Germinal center (tissue), 1 donor: Measurements from ENCODE around the gene DDAH1.

Experiments used
- DNase-seq: peaks from one replicate; pipeline ENCODE4 v3.0.0; 2012; ENCODE audit warnings: mixed read lengths, low spot score

DDAH1 gene

DNA sequence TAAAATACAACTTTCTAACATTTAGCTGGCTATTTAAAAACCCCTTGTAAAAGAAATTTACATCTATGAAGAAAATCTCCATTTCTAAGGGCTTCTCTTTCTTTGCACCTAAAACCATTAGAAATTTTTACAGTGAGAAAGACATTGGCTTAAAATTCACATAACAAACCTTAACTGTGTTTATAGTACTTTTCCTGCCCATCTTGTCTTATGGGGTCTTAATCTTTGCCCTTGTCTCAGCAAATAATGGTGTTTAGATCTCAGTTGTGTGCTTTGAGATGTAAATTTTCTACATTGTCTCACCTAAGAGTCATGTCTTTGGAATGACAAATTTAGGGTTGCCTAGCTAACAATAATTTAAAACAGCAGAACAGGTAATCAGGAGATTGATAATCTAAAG lies 71.5 kb downstream of the DDAH1 start:
- no peak for DNase-seq

DNA sequence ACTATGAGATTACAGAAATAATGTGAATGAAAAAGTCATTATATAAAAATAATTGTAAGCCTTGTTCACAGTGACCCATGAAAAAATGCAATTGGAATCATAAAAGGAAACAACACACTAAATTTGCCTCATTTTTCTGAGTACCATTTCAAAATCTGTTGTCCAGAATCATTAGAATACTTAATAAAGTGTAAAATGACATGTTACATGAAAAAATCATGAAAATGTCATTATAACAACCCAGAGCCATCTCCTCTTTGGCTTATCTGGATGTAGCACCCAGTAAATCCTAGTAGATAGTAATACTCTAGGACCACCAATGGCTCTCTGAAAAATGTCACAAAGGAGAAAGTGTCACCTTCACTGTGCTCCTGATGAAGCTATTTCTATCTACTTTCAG lies 76.5 kb downstream of the DDAH1 start:
- DNase-seq, result no peak

DNA sequence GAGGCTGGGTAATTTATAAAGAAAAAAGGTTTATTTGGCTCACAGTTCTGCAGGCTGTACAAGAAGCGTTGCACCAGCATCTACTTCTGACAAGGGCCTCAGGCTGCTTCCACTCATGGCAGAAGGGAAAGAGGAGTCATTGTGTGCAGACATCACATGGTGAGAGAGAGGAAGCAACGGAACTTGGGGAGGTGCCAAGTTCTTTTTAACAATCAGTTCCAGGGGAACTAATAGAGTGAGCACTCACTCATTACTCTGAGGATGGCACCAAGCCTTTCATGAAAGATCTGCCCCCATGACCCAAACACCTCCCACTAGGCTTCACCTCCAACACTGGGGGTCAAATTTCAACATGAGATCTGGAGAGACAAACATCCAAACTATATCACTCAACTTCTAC lies 77.2 kb downstream of the DDAH1 start:
- DNase-seq, result no peak

DNA sequence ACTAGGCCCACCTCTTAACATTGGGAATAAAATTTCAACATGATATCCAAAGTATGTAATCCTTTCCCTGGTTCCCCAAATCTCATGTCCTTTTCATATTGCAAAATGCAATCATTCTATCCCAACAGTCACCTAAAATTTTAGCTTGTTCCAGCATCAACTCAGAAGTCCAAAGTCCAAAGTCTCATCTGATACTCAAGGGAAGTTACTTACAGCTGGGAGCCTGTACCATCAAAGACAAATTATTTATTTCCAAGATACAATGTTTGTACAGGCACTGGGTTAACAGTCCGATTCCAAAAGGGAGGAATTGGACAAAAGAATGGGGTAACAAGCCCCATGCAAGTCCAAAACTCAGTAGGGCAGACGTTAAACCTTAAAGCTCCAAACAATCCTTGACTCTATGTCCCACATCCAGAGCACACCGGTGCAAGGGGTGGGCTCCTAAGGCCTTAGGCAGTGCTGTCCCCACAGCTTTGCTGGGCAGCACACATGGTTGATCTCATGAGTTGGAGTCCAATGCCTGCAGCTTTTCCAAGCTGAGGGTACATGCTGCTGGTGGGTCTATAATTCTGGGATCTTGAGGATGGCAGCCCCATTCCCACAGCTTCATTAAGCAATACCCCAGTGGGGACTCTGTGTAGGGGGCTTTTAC lies 78.8 kb downstream of the DDAH1 start:
- no peak for DNase-seq

DNA sequence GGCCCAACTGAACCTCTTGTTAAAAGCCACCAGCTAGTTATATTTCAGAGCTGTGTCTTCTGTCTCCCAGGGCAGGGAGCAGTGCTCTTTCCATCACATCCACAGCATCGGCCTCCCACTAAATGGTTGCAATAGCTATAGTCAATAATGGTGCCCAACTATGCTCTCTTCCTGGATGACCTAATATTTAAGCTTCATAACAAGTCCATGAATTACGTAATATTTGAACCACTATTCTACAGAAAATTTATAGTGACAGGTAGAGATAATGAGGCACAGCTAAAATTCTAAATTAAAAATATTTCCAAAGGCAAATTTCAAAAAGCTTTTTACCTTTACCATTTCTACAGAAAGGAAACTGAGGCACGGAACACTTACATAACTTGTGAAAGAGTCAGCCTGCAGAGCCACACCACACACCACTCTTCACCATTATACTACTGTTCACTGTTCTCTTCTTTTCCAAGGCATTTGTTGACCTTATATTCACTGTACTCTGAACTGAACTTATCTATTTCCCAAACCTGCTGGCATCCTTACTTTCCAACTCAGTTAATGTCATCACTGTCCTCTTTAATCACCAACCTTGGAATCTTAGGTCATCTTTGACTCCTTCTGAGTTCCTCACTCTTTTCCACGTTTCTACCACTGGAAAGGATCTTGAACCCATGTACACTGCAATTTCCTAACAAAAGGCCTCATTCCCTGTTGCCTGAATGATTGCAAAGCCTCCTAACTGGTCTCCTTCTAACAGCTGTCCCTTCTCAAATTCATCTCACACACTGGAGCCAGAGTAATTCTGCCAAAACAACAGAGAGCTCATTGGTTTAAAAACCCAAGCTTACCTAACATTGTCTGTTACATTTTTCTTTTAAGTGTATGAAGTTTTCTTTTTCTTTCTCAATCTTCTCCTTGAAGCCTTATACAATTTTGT lies 85.5 kb downstream of the DDAH1 start:
- no peak for DNase-seq

DNA sequence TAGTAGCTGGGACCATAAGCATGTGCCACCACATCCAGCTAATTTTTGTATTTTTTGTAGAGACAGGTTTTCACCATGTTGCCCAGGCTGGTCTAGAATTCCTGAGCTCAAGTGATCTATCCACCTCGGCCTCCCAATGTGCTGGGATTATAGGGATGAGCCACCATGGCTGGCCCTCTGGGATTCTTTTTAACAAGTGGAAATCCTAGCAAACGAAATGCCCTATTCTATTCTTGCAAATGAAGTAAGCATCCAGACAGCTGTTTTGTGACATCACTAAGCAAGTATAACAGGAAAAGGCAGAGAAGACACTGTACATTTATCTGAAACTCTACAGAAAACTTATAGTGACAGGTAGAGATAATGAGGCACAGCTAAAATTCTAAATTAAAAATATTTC lies 86.4 kb downstream of the DDAH1 start:
- DNase-seq, result no peak

DNA sequence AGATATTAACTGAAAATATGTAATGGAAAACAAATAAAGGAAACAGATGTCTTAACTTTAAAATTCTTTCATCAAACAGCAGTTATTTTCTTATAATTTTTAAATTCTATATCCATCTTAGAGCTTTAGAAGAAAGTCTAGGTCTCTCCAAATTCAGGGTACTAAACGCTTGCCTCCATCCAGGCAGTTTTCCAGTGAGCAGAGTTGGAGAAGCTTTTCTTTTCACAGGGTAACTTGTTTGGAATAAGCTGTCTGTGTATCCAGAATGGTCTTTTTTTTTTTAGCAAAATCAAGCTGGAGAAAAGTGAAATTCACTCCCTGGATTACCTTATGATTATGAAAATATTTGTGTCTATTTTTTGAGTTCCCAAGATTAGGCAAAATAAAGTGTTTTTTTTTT lies 88.6 kb downstream of the DDAH1 start:
- no peak for DNase-seq

DNA sequence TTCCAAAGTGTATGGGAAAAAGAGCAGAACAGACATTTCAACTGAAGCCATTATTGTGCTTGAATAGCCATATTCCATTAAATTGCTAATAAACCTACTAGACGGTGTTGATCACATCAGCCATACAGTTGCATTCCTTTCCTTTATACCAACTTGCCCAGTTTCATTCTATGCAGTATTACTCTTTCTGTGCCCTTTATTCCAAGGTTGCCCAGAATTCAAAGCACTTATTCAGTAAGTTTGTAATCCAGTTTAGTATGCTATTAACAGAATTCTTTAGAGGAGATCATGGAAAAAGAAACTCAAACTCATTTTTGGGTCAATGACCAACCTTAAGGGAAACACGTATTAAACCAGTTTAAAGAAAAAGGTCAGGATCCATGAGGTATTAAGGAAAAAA lies 89.5 kb downstream of the DDAH1 start:
- no peak for DNase-seq

DNA sequence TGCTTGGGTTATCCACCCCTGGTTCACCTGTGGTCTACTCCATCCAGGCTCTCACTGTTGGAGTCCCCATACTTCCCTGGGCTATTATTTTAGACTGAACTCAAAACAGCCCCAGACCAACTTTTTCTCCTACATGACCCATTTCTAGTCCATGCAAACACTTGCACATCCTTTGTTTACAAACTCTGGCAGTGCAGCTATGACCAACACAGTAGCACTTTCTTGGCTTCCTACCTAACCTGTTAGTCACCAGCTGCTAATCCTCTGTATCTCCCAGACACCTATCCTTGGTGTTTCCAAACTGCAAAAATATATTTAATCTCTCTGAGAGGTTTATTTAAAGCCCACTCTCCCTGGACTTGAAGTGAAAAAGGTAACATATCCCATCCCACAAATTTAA lies 90.8 kb downstream of the DDAH1 start:
- no peak for DNase-seq

DNA sequence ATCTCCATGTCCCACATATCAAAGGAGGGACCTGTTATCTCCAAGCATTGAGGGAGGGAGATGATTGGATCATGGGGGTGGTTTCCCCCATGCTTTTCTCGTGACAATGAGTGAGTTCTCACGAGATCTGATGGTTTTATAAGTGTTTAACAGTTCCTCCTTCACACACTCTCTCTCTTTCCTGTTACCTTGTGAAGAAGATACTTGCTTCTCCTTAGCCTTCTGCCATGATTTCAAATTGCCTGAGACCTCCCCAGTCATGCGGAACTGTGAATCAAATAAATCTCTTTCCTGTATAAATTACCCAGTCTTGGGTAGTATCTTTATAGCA lies 91.6 kb downstream of the DDAH1 start:
- DNase-seq, result no peak

DNA sequence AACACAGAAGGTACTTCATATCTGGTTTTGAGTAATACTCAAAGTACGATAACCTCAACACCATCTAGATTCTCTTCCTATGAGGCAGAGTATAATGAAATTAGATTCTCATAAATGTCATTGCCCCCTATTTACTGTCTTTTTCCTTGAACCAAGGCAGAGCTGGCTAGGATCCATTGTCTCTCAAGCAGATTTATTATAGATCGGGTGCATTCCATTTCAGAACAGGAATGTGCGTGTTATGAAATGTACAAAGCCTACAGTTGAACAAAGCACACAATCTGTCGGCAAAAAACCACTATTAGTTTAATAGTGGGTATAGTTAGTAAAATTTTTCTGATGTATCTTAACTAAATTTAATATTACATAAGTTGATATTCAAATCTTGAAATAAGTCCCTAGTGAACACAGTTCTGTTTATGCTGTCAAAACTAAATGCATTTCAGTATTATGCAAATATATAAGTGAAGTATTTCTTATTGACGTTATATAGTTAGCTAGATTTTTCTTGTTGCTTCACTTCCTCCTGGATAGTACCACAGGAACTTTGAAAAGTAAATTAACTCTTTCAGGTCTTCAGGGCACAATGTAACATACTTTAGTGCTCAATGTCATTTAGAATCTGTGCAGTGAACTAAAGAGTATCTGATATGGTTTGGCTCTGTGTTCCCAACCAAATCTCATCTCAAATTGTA lies 92.1 kb downstream of the DDAH1 start:
- DNase-seq, result no peak

DNA sequence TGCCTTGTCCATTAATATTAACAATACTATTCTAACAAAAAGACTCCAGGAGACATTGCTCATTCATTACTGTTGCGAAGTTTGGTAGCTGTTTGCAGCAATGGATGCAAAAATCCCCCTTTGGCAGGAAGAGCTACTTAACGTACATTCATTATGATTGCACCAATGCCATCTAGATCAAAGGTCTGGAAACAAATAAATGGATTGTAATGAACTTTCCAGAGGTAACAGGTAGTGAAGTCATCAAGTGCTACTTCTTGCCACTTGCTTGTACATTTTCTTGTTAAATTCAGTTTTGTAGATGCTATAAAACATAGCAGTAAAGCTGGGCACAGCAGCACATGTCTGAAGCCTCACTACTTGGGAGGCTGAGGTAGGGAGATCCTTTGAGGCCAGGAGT lies 93.9 kb downstream of the DDAH1 start:
- no peak for DNase-seq

DNA sequence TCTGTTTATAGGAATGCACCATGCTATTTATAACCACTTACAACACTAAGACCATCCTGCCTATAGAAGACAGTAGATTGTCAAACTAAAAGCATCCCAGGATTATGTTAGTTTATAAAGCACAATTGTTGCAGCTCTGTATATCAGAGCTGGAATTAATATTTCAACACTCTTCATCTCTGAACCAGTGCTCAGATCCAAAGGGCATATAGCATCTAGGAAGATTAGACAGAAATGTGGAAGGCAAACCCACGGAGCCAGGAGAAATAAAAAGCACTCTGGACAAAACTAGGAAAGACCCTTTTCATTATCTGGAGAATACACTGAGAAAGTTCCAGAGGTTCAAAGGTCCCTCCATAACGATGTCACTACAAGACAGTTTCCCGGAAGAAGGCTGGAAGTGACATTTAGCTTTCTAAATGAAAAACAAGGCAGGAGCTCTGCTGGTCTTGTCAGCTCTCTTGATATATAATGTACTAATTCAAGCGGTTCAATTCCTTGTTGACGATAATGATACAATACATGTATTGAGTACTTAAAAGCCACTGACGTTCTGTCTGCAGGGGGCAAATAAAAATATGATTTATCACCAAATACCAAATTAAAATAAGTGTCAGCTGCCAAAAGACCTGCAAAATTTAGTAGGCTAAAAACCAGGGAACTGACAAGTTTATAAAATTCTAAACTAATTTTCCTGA lies 96.7 kb downstream of the DDAH1 start:
- no peak for DNase-seq

DNA sequence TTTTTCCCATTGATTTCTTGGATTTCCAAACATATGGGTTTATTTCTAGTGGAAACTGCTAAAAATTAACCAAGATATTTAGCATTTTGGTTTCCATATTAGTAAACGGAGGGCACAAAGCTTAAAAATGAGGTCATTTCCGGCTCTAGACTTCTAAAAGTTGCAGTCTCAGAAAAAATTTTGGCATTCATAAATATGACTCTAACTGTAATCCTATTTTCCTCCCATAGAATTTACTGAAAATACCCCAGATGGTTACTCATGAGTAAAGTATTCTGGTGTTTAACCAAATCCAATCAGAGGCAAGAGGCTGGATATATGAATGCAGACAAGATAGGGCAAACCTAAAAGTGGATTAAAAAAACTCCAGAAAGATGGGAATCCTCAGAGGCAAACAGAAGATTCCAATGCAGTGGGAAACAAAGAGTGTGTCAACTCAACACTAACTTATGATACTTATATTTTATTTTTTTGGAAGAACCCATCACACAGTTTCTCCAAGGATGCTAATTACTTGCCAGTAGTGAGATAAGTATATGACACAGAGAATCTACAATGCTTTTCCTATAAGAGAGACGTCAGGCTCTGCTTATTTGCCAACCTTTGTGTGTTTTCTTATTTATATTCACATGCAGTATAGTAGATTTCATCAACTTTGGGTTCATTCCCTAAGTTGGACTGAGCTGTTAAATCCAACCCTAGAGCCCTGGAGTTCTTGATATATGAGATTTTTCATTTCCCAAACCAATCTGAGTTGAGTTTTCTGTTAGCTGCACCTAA lies 98.4 kb downstream of the DDAH1 start:
- DNase-seq, result no peak

DNA sequence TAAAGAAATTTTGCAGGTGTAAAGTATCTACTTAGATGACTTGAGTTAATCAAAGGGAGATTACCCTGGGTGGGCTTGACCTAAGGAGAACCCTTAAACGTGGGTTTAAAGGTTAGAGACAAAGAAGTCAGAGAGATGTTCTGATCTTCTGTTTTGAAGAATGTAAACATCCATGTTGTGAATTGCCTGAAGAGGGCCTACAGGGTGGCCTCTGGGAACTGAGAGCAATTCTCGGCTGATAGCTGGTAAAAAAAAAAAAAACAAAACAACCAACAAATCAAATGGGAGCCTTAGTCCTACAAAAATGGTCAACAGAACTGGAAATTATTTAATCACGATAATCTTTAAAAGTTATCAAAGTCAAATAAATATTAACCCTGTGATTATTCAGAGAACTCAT lies 99.1 kb downstream of the DDAH1 start:
- DNase-seq, result no peak

DNA sequence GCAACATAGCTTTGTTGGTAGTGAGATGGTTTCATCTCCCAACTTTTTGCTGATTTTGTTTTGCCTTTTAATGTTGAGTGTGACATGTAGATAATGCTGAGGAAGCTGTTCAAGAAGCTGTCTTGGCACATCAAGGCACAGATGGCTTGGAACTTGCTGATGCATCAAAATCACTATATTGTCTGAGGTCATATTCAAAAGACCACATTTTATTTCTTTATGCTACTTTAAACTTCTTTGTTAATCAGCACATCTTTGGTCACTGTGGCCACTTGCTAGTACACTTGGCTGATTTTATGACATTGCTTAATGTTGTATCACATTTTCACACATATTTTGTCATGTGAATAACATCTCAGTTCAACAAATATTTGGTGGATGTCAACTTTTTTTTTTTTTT lies 101.4 kb downstream of the DDAH1 start:
- DNase-seq, result no peak

DNA sequence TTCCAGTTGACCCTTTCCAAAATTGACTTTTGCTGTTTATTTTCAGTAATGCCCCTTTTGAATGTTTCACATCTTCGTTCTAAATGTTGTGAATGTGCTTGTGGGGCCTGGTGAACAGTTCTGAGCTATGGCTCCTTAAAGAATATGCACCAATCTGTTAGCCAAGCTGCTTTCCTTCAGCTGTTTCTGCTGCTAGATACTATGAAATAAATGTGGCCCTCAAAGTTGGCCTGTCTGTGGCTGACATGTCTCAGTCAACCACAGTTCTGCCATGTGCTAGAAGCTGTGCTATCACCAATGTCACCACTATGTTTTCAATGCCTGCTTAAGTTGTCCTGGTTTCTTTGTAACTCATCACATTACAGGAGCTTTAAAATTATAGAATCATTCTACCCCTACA lies 101.9 kb downstream of the DDAH1 start:
- no peak for DNase-seq

DNA sequence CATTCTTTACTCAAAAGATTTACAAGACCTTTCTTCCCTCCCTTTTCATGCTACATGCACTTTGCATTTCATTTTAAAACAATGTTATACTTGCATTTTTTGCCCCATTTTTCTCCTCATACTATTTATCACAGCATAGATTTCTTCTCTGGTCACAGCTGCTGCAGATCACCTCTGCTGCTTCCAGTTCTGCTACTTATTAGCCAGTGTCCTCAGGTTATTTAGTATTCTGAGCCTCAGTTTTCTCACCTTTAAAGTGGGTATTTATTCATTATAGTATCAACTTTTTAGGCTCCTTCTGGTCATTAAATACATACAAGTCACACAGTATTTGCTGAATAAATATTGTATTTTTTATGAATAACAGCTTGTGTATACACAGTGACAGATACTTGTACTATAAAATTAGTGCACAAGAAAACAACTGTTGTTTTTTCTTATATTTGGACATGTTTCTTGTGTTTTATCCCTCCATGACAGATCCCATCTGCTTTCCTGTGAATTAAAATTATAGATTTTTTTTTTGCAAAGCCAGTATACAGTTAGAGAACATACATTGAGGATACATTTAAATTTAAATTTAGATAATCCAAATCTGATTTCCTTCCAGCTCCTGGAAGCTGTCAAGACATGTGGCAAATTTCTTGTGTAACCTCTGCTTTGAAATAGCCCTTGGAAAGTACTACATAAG lies 103.2 kb downstream of the DDAH1 start:
- no peak for DNase-seq

DNA sequence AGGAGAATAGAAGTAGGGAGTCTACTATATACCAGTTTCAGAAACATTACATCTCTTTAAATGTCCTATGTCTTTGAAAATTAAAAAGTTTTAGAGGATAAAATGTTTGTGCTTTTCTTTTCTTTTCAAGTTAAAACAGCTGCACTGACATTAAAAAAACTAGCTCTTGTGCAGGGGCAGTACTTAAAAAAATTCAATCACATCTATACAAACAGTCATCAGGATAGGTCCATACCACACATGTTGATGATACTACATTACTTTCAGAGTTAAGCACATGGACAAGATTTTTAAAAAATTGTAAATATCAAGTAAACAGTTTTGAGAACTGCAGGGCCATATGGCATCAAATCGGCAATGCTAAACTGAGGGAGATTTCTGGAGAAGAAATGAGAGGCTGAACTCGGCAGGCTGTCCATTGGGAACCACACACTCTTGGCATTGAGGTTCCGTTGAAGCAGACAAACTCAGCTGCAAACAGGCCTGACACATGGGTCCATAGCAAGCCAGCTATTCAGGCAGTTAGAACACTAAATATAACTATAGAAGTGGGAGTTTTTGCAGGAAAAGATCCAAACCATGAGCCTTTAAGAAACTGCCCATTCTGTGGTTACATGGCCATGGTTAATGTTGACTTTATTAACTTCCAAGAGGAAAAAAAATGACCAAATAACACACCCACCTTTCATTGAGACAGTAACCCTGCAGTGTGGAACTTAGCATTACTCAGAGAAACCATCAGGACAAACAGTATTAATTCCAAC lies 104.0 kb downstream of the DDAH1 start:
- DNase-seq, result no peak
